IPS-18a (cell line): ENCODE results near the gene CDH13.

Experiments
- H3K27ac ChIP-seq: one replicate; pipeline ENCODE4 v1.5.1; 2013; ENCODE audit warnings: low read length
- H3K27me3 ChIP-seq: one replicate; pipeline ENCODE4 v1.6.1; 2013; ENCODE audit warnings: mild to moderate bottlenecking, low read length; ENCODE audit not compliant: control insufficient read depth, insufficient read depth
- H3K36me3 ChIP-seq: one replicate; pipeline ENCODE4 v1.6.1; 2013; ENCODE audit warnings: low read depth, low read length; ENCODE audit not compliant: control insufficient read depth
- H3K4me1 ChIP-seq: one replicate; pipeline ENCODE4 v1.6.1; 2013; ENCODE audit warnings: low read depth, low read length; ENCODE audit not compliant: control insufficient read depth
- H3K4me3 ChIP-seq: one replicate; pipeline ENCODE4 v1.5.1; 2013; ENCODE audit warnings: low read length
- H3K9ac ChIP-seq: one replicate; pipeline ENCODE4 v1.6.1; 2013; ENCODE audit warnings: mild to moderate bottlenecking, low read length, moderate library complexity
- H3K9me3 ChIP-seq: one replicate; pipeline ENCODE4 v1.6.1; 2013; ENCODE audit warnings: low read depth, low read length; ENCODE audit not compliant: control insufficient read depth

CDH13 gene

DNA sequence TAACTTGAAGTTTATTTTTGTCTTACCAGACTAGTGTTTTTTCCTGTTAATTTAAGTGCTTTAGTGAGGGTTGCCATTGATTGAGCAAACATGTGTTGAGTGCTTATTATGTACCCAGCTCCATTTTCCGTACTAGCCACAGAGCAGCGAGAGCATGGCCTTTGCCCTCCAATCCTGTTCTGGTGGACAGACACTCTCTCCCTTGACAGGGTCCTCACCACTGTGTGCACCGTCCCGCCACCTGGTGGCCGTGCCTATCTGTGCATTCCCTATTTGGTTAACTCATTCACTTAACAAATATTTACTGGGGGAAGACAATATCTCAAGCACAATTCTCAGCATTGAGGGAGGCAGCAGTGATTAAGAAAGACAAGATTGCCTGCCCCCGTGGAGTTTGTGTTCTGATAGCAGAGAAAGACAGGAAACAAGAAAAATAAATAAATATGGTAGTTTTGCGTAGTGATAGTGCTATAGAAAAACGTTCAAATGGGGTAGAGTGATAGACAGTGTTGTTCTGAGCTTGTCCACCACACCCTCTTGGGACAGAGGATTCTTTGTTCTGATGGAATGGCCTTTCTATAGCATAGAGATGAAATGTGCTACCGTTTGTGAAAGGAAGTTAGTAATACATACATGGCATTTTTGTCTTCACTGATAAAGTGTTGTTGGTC is 13.0 kb downstream of the CDH13 start:
- no peak overlapping the region for H3K4me3 ChIP-seq
- H3K27ac ChIP-seq = no peak overlapping the region
- no peaks in the 10 kb centered on the region for H3K36me3 ChIP-seq
- no peaks in the 10 kb centered on the region for H3K27me3 ChIP-seq
- H3K9ac ChIP-seq = no peak overlapping the region
- peaks cover 17% of the 10 kb centered on the region for H3K4me1 ChIP-seq
- H3K9me3 ChIP-seq = no peaks in the 10 kb centered on the region

DNA sequence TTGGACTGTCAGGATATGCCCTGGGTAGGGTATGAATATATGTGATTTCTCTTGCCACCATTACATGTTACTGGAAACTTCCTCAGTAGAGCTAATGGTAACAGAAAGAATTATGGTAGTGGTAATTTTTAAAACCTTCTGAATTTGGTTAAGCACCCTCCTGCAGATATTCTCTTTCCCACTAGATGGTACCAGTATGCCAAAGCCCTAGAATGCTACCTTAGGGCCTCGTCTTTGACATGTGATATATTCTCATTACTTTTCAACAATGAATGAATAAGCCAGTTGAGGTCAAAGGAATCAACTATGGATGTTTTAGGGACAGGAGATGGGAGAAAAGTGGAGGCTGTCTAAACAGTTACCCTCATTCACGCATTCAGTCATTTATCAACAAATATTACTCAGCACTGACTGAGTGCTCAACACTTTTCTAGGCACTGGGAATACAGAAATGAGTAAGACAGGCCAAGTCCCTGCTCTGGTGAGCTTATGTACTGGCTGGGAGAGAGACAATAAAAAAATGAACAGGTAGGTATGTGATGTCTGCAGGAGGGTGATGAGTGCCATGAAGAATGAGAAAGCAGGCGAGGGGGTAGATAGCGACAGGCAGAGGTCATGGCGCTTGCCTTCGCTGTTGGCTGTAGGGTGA is 14.7 kb downstream of the CDH13 start:
- Histone ChIP-seq H3K4me3 (no peak overlapping the region), H3K9me3 (no peaks in the 10 kb centered on the region), H3K9ac (no peak overlapping the region), H3K27ac (no peak overlapping the region), H3K27me3 (no peaks in the 10 kb centered on the region), H3K4me1 (peaks cover 18% of the 10 kb centered on the region), H3K36me3 (no peaks in the 10 kb centered on the region)

DNA sequence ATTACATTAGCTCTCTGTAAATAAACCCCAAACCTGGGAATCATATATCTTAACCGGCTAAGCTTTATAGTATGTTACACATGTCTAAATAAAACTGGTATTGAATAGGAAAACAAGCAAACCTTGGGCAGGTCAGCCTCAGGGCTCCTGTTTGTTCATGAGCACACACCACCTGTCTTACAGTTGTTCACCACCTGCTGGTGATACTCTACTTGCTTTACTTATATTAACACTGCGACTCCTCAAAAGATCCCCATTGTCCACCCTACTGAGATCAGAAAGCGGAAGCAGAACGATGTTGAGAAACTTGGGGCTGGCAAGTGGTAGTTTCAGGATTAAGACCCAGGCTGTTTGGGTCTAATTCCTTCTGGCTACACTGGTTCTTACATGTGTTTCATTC is 16.4 kb downstream of the CDH13 start:
- Histone ChIP-seq H3K36me3 (no peaks in the 10 kb centered on the region), H3K9ac (no peak overlapping the region), H3K4me1 (peaks cover 18% of the 10 kb centered on the region), H3K4me3 (no peak overlapping the region), H3K9me3 (no peaks in the 10 kb centered on the region), H3K27me3 (no peaks in the 10 kb centered on the region), H3K27ac (no peak overlapping the region)

DNA sequence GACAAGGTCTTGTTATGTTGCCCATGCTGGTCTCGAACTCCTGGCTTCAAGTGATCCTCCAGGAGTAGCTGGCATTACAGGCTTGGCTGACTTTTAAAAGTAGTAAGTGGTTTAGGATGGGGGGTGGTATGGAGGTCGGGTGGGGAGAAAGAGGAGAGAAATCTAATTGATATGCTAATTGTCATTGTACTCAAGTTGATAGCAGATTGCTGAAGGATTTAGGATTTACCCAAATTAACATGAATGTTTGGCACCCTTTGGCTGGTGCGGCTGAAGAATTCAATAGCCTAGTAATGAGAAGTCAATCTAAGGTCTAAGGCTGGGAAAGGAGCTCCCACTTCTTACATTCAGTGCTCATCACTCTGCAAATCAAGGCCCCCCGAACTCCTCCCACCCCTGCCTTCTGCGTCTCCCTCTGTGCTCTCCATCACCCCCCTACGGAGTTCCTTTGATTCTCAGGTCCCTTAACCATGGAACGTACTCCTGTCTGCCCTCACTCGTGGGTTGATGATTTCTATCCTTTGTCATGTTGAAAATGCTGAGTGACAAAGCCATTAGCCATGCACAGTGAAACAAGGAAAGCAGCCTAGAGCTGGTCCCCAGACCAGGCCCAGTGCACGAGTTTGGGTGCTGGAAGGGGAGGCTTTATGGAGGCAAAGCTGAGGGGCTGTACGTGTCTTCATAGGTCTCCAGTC is 17.3 kb downstream of the CDH13 start:
- Histone ChIP-seq H3K9ac (no peak overlapping the region), H3K4me1 (peaks cover 18% of the 10 kb centered on the region), H3K27me3 (no peaks in the 10 kb centered on the region), H3K27ac (no peak overlapping the region), H3K36me3 (no peaks in the 10 kb centered on the region), H3K9me3 (no peaks in the 10 kb centered on the region), H3K4me3 (no peak overlapping the region)

DNA sequence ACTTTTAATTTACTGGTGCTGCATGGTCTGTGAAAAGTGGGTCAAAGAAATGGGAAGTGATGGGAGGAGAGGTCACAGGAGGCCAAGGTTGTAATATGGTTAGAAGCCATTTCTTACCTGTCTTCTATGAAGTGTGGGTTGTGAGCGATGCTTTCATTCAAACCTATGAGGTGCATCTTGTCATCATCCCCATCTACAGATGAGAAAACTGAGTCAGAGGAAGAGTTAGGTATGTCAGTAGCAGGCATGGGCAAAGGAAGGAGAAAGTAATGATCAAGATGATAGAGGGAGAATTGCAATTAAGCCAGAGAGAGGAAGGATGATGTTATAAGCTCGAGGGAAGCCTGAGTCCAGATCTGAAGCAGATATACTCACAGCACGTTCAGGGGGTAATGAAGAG is 19.7 kb downstream of the CDH13 start:
- H3K36me3 ChIP-seq = no peaks in the 10 kb centered on the region
- H3K4me3 ChIP-seq = no peak overlapping the region
- H3K9ac ChIP-seq = no peak overlapping the region
- H3K9me3 ChIP-seq = no peaks in the 10 kb centered on the region
- H3K27me3 ChIP-seq = no peaks in the 10 kb centered on the region
- H3K27ac ChIP-seq = no peak overlapping the region
- H3K4me1 ChIP-seq = peaks cover 18% of the 10 kb centered on the region

DNA sequence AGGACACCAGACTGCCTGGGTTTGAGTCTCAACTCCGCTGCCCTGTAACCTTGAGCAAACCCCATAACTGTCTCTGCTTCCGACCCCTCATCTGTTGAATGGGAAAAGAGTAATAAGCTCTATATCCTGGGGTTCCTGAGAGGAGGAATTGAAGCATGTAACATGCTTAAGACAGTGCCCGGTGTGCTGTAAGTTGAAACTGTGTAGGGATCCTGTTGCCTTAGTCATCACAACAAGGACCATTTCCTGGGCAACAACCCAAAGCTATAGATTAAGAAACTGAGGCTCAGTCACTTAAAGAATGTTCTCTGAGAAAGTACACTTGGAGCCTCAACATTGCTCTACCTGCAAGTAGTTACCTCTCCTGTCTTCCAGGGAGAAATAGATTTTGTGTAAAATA is 23.0 kb downstream of the CDH13 start:
- no peak overlapping the region for H3K27ac ChIP-seq
- no peak overlapping the region for H3K9ac ChIP-seq
- H3K36me3 ChIP-seq = no peaks in the 10 kb centered on the region

DNA sequence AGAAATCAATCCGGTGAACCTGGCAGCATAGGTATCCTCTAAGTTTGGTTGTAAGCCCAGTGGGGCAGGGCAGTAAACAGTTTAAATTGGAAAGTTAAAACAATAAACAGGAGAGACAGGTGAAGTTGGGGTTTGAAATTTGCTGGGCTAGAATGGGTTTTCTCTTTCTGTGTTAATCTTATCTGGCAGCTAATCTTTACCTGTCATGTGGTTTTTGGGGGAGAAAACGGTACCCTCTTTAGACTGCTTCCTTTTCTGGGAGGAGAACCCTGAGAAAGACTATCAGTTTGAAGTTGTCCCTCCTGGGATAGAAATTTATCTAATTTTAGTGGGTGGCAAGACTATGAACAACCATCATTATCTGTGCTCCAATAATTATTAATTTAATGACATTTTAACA is 24.0 kb downstream of the CDH13 start:
- Histone ChIP-seq H3K27ac (no peak overlapping the region), H3K27me3 (no peaks in the 10 kb centered on the region), H3K9me3 (no peaks in the 10 kb centered on the region), H3K4me3 (no peak overlapping the region), H3K4me1 (no peaks in the 10 kb centered on the region), H3K36me3 (no peaks in the 10 kb centered on the region), H3K9ac (no peak overlapping the region)

More for the DNA sequence above, 23.0 kb downstream of the CDH13 start:
- no peak overlapping the region for H3K4me3 ChIP-seq
- H3K4me1 ChIP-seq = peaks cover 2% of the 10 kb centered on the region
- H3K9me3 ChIP-seq = no peaks in the 10 kb centered on the region
- H3K27me3 ChIP-seq = no peaks in the 10 kb centered on the region

DNA sequence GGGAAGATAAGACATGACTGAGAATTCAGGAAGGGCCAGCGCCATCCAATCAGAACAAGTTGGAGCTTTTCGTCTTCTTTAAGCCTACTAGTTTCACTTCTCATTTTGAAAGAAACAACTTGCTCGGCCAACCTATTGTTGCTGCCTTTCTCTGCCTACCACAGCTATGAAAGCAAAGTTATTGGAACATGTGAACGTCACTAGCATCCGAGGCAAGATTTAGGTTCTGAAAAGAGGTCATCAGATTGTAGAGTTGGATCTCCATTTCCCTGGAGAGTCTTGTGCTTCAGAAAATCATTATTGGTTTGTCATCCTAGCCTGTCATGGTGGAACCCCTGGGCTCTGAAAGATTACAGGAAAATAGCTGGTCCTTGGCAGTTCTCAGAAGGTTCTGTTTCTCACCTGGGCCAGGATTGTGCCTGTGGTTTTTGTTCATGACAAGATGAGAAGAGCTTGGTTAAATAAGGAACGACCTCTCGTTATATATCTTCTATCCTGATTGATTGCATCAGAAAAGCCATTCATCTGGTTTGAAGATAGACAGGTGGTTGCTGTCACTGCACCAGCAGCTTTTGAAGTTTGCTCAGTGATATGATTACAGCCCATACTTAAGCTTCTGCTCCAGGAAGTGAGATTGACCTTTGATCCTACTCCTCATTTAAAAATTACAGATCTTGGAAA is 25.3 kb downstream of the CDH13 start:
- Histone ChIP-seq H3K9ac (no peak overlapping the region), H3K36me3 (no peaks in the 10 kb centered on the region), H3K27ac (no peak overlapping the region), H3K27me3 (no peaks in the 10 kb centered on the region), H3K4me1 (no peaks in the 10 kb centered on the region), H3K4me3 (no peak overlapping the region), H3K9me3 (no peaks in the 10 kb centered on the region)

DNA sequence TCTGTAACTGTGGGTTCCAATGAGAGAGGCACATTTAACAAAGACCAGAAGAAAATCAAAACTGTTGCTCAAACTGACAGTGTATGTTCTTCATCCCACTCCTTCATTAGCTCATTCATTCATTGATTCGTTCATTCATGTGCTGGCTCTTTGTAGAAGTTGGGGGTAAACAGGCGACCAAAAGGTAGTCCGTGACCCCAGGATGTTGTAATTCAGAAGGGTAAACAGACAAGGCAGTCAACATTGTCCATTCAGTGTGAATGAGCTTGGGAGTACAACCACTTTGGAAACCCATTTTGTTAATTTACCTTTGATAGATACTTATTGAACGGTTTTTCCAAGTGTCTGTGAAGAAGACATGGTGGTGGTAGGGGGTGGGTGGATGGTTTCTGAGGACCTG is 26.1 kb downstream of the CDH13 start:
- H3K4me3 ChIP-seq = no peak overlapping the region
- H3K9me3 ChIP-seq = no peaks in the 10 kb centered on the region
- no peaks in the 10 kb centered on the region for H3K27me3 ChIP-seq
- H3K36me3 ChIP-seq = no peaks in the 10 kb centered on the region
- no peak overlapping the region for H3K27ac ChIP-seq
- H3K4me1 ChIP-seq = no peaks in the 10 kb centered on the region
- H3K9ac ChIP-seq = no peak overlapping the region

DNA sequence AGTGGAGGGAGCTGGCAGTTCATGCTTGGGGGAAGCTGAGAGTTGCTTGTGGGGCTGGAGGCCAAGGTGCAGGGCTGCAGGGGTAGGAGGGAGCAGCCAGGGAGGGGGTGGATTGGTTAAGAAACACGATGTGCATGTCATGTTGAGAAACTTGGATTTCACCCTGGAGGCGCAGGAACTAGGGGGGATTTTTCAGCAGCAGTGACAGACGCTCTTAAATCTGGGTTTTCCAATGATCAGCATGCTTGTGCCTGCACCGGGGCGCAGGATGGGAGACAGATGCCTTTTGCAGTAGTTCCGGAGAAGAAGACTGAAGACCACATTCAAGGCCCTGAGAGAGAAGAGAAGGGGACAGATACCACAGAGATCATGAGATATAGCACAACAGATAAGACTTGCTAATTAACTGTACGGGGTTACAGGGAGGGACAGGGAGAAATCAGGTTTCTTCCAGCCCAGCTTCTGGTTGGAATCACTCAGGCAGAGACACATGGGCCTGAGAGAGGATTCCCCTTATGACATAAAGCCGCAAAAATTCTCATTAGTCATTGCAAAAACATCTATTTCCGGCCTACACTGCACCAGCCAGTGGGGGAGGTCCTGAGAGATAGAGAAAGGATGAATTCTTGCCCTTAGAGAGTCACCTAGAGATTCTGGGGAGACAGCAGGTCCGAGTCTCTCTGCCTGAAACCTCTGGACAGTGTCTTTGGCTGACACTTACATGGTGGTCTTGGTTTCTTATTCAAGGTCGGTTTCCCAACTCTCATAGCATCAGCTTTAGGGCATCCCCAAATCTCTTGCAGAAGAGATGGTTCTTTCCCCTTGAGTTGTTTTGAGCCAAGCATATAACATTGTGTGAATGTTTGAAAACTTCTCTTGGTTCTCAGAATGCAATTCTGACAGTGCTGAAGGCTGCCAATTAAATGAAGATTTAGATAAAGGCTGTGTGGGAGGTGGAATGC is 27.1 kb downstream of the CDH13 start:
- Histone ChIP-seq H3K4me3 (no peak overlapping the region), H3K27me3 (no peaks in the 10 kb centered on the region), H3K9me3 (no peaks in the 10 kb centered on the region), H3K4me1 (no peaks in the 10 kb centered on the region), H3K36me3 (no peaks in the 10 kb centered on the region), H3K9ac (no peak overlapping the region), H3K27ac (no peak overlapping the region)
